Activated CD8-positive, alpha-beta memory T cell treated with anti-CD3 and anti-CD28 coated beads, Interleukin-2, amount 50 U/mL, for 4 hours (primary cell): ENCODE results near the gene MS4A2.
"Not testable (repeated sequence)": the region's sequence is repeated elsewhere in the genome, so short reads cannot be mapped to it uniquely, and the experiment has no call there.

Experiments used
- DNase-seq: peaks from one replicate; pipeline ENCODE4 v3.0.0-alpha.2; 2020

MS4A2 gene

GRCh38 chr11:60088364-60088763 is at the start of gene MS4A2:
TSS of gene MS4A2 (plus strand) at chr11:60088664. CDS start at chr11:60088766, 102 bp downstream.
- DNase-seq: no peak

- no peak for DNase-seq
Observed at GRCh38 chr11:60040109-60040508, 48.4 kb upstream of the MS4A2 start, which contains the start of gene OOSP2. TSS of gene OOSP2 (plus strand) at chr11:60040409. CDS start at chr11:60040460, 51 bp downstream.

- DNase-seq: not testable (repeated sequence)
Observed at GRCh38 chr11:60050422-60050821, 38.0 kb upstream of the MS4A2 start.

GRCh38 chr11:60050839-60051238 is 37.6 kb upstream of the MS4A2 start:
- DNase-seq: not testable (repeated sequence)

- no peak for DNase-seq
Observed at GRCh38 chr11:60056349-60056969, 32.0 kb upstream of the MS4A2 start, which contains the start of gene MS4A3. TSS of gene MS4A3 (plus strand) at chr11:60056665. CDS start at chr11:60061161, 4,496 bp downstream.

GRCh38 chr11:60059052-60059451 is 29.4 kb upstream of the MS4A2 start:
- no peak for DNase-seq

- no peak for DNase-seq
Observed at GRCh38 chr11:60059521-60060240, 28.8 kb upstream of the MS4A2 start.

- DNase-seq: no peak
Observed at GRCh38 chr11:60064111-60064510, 24.4 kb upstream of the MS4A2 start.

GRCh38 chr11:60065801-60066200 is 22.7 kb upstream of the MS4A2 start:
- DNase-seq: no peak

GRCh38 chr11:60069450-60069849 is 19.0 kb upstream of the MS4A2 start:
- no peak for DNase-seq

GRCh38 chr11:60071644-60072043 is 16.8 kb upstream of the MS4A2 start:
- not testable (repeated sequence) for DNase-seq

- DNase-seq: no peak
Observed at GRCh38 chr11:60077216-60077817, 11.1 kb upstream of the MS4A2 start.

GRCh38 chr11:60077981-60078380 is 10.5 kb upstream of the MS4A2 start:
- no peak for DNase-seq

GRCh38 chr11:60078745-60079144 is 9.7 kb upstream of the MS4A2 start:
- DNase-seq: no peak

- no peak for DNase-seq
Observed at GRCh38 chr11:60080535-60080934, 7.9 kb upstream of the MS4A2 start.

- no peak for DNase-seq
Observed at GRCh38 chr11:60084631-60085273, 3.7 kb upstream of the MS4A2 start.

- no peak for DNase-seq
Observed at GRCh38 chr11:60085909-60086308, 2.6 kb upstream of the MS4A2 start.

GRCh38 chr11:60087239-60087638 is 1.2 kb upstream of the MS4A2 start:
- DNase-seq: no peak

GRCh38 chr11:60095477-60096120 is 7.1 kb downstream of the MS4A2 start:
- no peak for DNase-seq

GRCh38 chr11:60097189-60097588 is 8.7 kb downstream of the MS4A2 start:
- no peak for DNase-seq

GRCh38 chr11:60098508-60098907 is 10.0 kb downstream of the MS4A2 start:
- DNase-seq: no peak

GRCh38 chr11:60100516-60100915 is 12.1 kb downstream of the MS4A2 start:
- no peak for DNase-seq

GRCh38 chr11:60101368-60101767 is 12.9 kb downstream of the MS4A2 start:
- not testable (repeated sequence) for DNase-seq
